ENCODE results near the gene MS4A12.

Gene MS4A12

GRCh38 chr11:60459345-60459744, 33.2 kb upstream of the MS4A12 start:
- Histone ChIP-seq H3F3A (ENCODE audit: low read depth) (no peaks in the 10 kb centered on the region), H4K20me1 (ENCODE audit: insufficient read depth, low read length, poor library complexity, severe bottlenecking) (no peaks in the 10 kb centered on the region), H3K9me3 (ENCODE audit: insufficient read depth, low read depth, low read length) (no peaks in the 10 kb centered on the region), H3K9ac (ENCODE audit: low read depth, low read length, poor library complexity, severe bottlenecking) (no peak overlapping the region), H3K9me2 (replicated peaks; ENCODE audit: low read depth, low read length) (no peaks in the 10 kb centered on the region), H3K36me3 (ENCODE audit: insufficient read depth, low read length) (no peaks in the 10 kb centered on the region), H3K4me3 (ENCODE audit: low read length, poor library complexity, severe bottlenecking) (no peak overlapping the region), H3K27me3 (ENCODE audit: insufficient read depth, low read length, poor library complexity, severe bottlenecking) (no peaks in the 10 kb centered on the region), H3K79me2 (ENCODE audit: insufficient read depth, low read length) (no peaks in the 10 kb centered on the region), H3K4me2 (ENCODE audit: low read depth, low read length, poor library complexity, severe bottlenecking) (no peak overlapping the region), H3K4me1 (ENCODE audit: insufficient read depth, low read length, poor library complexity, severe bottlenecking) (peaks cover 20% of the 10 kb centered on the region), H2AFZ (ENCODE audit: low read length) (no peak overlapping the region)
- TF ChIP-seq EZH2phosphoT487 (IDR thresholded peaks at IDR 0.05; ENCODE audit: borderline replicate concordance) (no peak), CTCF (conservative IDR thresholded peaks at IDR 0.05; ENCODE audit: low read length) (no peak)

- no peaks in the 10 kb centered on the region for H3K27me3 ChIP-seq (ENCODE audit: insufficient read depth, low read length, poor library complexity, severe bottlenecking)
- H3K9me2 ChIP-seq (replicated peaks; ENCODE audit: low read depth, low read length) = no peaks in the 10 kb centered on the region
- H3K9ac ChIP-seq (ENCODE audit: low read depth, low read length, poor library complexity, severe bottlenecking) = no peak overlapping the region
- peaks cover 11% of the 10 kb centered on the region for H3K4me1 ChIP-seq (ENCODE audit: insufficient read depth, low read length, poor library complexity, severe bottlenecking)
- H3K4me2 ChIP-seq (ENCODE audit: low read depth, low read length, poor library complexity, severe bottlenecking) = no peak overlapping the region
- H3K36me3 ChIP-seq (ENCODE audit: insufficient read depth, low read length) = no peaks in the 10 kb centered on the region
- H3K9me3 ChIP-seq (ENCODE audit: insufficient read depth, low read depth, low read length) = no peaks in the 10 kb centered on the region
- no peak overlapping the region for H3K4me3 ChIP-seq (ENCODE audit: low read length, poor library complexity, severe bottlenecking)
- no peak overlapping the region for H2AFZ ChIP-seq (ENCODE audit: low read length)
- H3K79me2 ChIP-seq (ENCODE audit: insufficient read depth, low read length) = no peaks in the 10 kb centered on the region
- H3F3A ChIP-seq (ENCODE audit: low read depth) = no peaks in the 10 kb centered on the region
- no peak for TF ChIP-seq CTCF (conservative IDR thresholded peaks at IDR 0.05; ENCODE audit: low read length)
- no peak for TF ChIP-seq EZH2phosphoT487 (IDR thresholded peaks at IDR 0.05; ENCODE audit: borderline replicate concordance)
- no peaks in the 10 kb centered on the region for H4K20me1 ChIP-seq (ENCODE audit: insufficient read depth, low read length, poor library complexity, severe bottlenecking)
Measured at GRCh38 chr11:60468829-60469228, 23.7 kb upstream of the MS4A12 start.

- no peak overlapping the region for H3K4me2 ChIP-seq (ENCODE audit: low read depth, low read length, poor library complexity, severe bottlenecking)
- TF ChIP-seq EZH2phosphoT487 (IDR thresholded peaks at IDR 0.05; ENCODE audit: borderline replicate concordance) (no peak), CTCF (conservative IDR thresholded peaks at IDR 0.05; ENCODE audit: low read length) (peak; percentile 67)
- no peaks in the 10 kb centered on the region for H3K36me3 ChIP-seq (ENCODE audit: insufficient read depth, low read length)
- H3K9me2 ChIP-seq (replicated peaks; ENCODE audit: low read depth, low read length) = no peaks in the 10 kb centered on the region
- H3K4me3 ChIP-seq (ENCODE audit: low read length, poor library complexity, severe bottlenecking) = no peak overlapping the region
- no peaks in the 10 kb centered on the region for H3F3A ChIP-seq (ENCODE audit: low read depth)
- H3K9ac ChIP-seq (ENCODE audit: low read depth, low read length, poor library complexity, severe bottlenecking) = no peak overlapping the region
- no peaks in the 10 kb centered on the region for H3K79me2 ChIP-seq (ENCODE audit: insufficient read depth, low read length)
- no peaks in the 10 kb centered on the region for H3K27me3 ChIP-seq (ENCODE audit: insufficient read depth, low read length, poor library complexity, severe bottlenecking)
- no peaks in the 10 kb centered on the region for H3K9me3 ChIP-seq (ENCODE audit: insufficient read depth, low read depth, low read length)
- H3K4me1 ChIP-seq (ENCODE audit: insufficient read depth, low read length, poor library complexity, severe bottlenecking) = peaks cover 2% of the 10 kb centered on the region
- no peaks in the 10 kb centered on the region for H4K20me1 ChIP-seq (ENCODE audit: insufficient read depth, low read length, poor library complexity, severe bottlenecking)
- no peak overlapping the region for H2AFZ ChIP-seq (ENCODE audit: low read length)
Measured at GRCh38 chr11:60469723-60470122, 22.9 kb upstream of the MS4A12 start.
